B cell (primary cell): Measurements from ENCODE around the gene GAL3ST2. TPM values are rescaled to one million over a fixed set of nuclear protein-coding genes. Genes with fewer than 3 reads are reported as not detected.

Experiments
- ATAC-seq: fragments of 200-7000 bp; cut with Tn5 transposase; one replicate; pipeline ENCODE4 v1.10.0; 2021; ENCODE audit warnings: low read depth, mild to moderate bottlenecking, moderate number of reproducible peaks, moderate library complexity
- CTCF ChIA-PET: fragments of 350-600 bp; sonication (Branson Sonifier 250); formaldehyde crosslinking; loops from one replicate; lab custom pipeline; 2021; ENCODE audit warnings: antibody characterized with exemption, inconsistent platforms; lab: Charles Lee
- POLR2A ChIA-PET: fragments of 350-600 bp; sonication (Branson Sonifier 250); formaldehyde crosslinking; loops from one replicate; lab custom pipeline; 2021; ENCODE audit warnings: antibody characterized with exemption; lab: Charles Lee
- DNase-seq: peaks from one replicate; pipeline ENCODE4 v3.0.0; 2013
- H2AFZ ChIP-seq: 2 replicates; pipeline ENCODE4 v1.6.1; 2012; ENCODE audit warnings: mild to moderate bottlenecking, low read depth, low read length; ENCODE audit not compliant: insufficient read depth, poor library complexity, severe bottlenecking
- H3K27ac ChIP-seq, 2 donors: 1 replicate in 1 of 2; 2 replicates in 1 of 2; pipeline ENCODE4 v1.5.1; 2012 to 2013; ENCODE audit warnings: low read length in 2 of 2, mild to moderate bottlenecking in 2 of 2, moderate library complexity in 1 of 2
- H3K27me3 ChIP-seq, 4 experiments: fragments of 200-600 bp in 1 of 4; sonication (generic) in 1 of 4; replicated peaks in 1 of 4; 1 replicate in 2 of 4; 2 replicates in 2 of 4; pipeline versions ENCODE4 v1.6.1 to v1.7.0; 2013 to 2016; ENCODE audit warnings: low read length in 3 of 4, mild to moderate bottlenecking in 2 of 4, mixed read lengths in 1 of 4, moderate library complexity in 1 of 4; ENCODE audit not compliant: insufficient read depth in 4 of 4, control insufficient read depth in 3 of 4; ENCODE audit errors: control extremely low read depth in 1 of 4
- H3K36me3 ChIP-seq, 2 experiments: replicated peaks in 1 of 2; 1 replicate in 1 of 2; 2 replicates in 1 of 2; pipeline versions ENCODE4 v1.6.1 to v1.7.1; 2013; ENCODE audit warnings: low read length in 1 of 2; ENCODE audit not compliant: insufficient read depth in 2 of 2, control insufficient read depth in 1 of 2; ENCODE audit errors: control extremely low read depth in 1 of 2, extremely low read depth in 1 of 2
- H3K4me1 ChIP-seq, 2 donors: fragments of 200-600 bp in 1 of 2; sonication (generic) in 1 of 2; 1 replicate in 1 of 2; 2 replicates in 1 of 2; pipeline versions ENCODE4 v1.5.1 to v1.6.1; 2013 to 2017; ENCODE audit warnings: low read length in 2 of 2; ENCODE audit not compliant: control insufficient read depth in 2 of 2, insufficient read depth in 2 of 2
- H3K4me2 ChIP-seq: replicated peaks from 2 replicates; pipeline ENCODE3; 2012; ENCODE audit warnings: mild to moderate bottlenecking, low read depth, low read length; ENCODE audit not compliant: poor library complexity, severe bottlenecking
- H3K4me3 ChIP-seq, 5 experiments: fragments of 200-600 bp in 1 of 5; sonication (generic) in 1 of 5; 1 replicate in 3 of 5; 2 replicates in 2 of 5; pipeline versions ENCODE4 v1.5.1 to v1.7.0; 2011 to 2016; ENCODE audit warnings: low read length in 4 of 5, mild to moderate bottlenecking in 4 of 5, low read depth in 2 of 5, control low read depth in 1 of 5, moderate library complexity in 1 of 5; ENCODE audit not compliant: insufficient read depth in 1 of 5; ENCODE audit errors: control extremely low read depth in 1 of 5, extremely low read depth in 1 of 5
- H3K79me2 ChIP-seq: fragments of 200-600 bp; sonication (generic); one replicate; pipeline ENCODE4 v1.6.0; 2016; ENCODE audit warnings: low read length; ENCODE audit not compliant: control insufficient read depth, insufficient read depth
- H3K9ac ChIP-seq: fragments of 200-600 bp; sonication (generic); 2 replicates; pipeline ENCODE4 v1.6.1; 2017; ENCODE audit warnings: mild to moderate bottlenecking, low read length, moderate library complexity
- H3K9me3 ChIP-seq, 3 donors: one replicate each; pipeline versions ENCODE4 v1.6.1 to v1.7.1; 2013; ENCODE audit warnings: low read length in 2 of 3; ENCODE audit not compliant: control insufficient read depth in 2 of 3, insufficient read depth in 1 of 3; ENCODE audit errors: control extremely low read depth in 1 of 3
- H4K20me1 ChIP-seq: 2 replicates; pipeline ENCODE4 v1.6.0; 2012; ENCODE audit warnings: mild to moderate bottlenecking, low read length; ENCODE audit not compliant: insufficient read depth, control insufficient read depth, poor library complexity, severe bottlenecking
- H3K27ac Mint-ChIP-seq: one replicate; pipeline ENCODE4 v1.8.0; 2021; ENCODE audit warnings: mixed read lengths
- H3K27me3 Mint-ChIP-seq: one replicate; pipeline ENCODE4 v1.8.0; 2021; ENCODE audit warnings: mixed read lengths
- H3K4me1 Mint-ChIP-seq: one replicate; pipeline ENCODE4 v1.8.0; 2021; ENCODE audit warnings: mixed read lengths
- H3K4me3 Mint-ChIP-seq: one replicate; pipeline ENCODE4 v1.8.0; 2021; ENCODE audit warnings: mixed read lengths
- H3K9me3 Mint-ChIP-seq: one replicate; pipeline ENCODE4 v1.8.0; 2022; ENCODE audit warnings: mixed read lengths; ENCODE audit not compliant: insufficient read depth
- EZH2 ChIP-seq: IDR thresholded peaks from 2 replicates; pipeline ENCODE4 v1.6.1; 2012; ENCODE audit warnings: borderline replicate concordance, low read depth, mild to moderate bottlenecking, moderate library complexity, low read length; ENCODE audit not compliant: insufficient read depth, poor library complexity, severe bottlenecking
- WGBS: methylation state at CpG from one replicate; pipeline ENCODE4 v1.1.5; 2013; ENCODE audit warnings: missing lambda C conversion rate; ENCODE audit not compliant: insufficient coverage; 5-methylcytosine and 5-hydroxymethylcytosine counted together
- intact Hi-C: fragments of 100-400 bp; cut with micrococcal nuclease; formaldehyde crosslinking; loops from one replicate; pipeline ENCODE4 v1.10.0; 2022
- polyA plus RNA-seq: library from polyadenylated mRNA; depleted of rRNA; stranded (reverse); fragments of >200 nt; gene quantifications from 2 replicates; pipeline ENCODE4 v1.2.3, GENCODE V29; 2012
- total RNA-seq, 2 donors: library from RNA; stranded (reverse); fragments of 120-200 nt in 1 of 2; gene quantifications; 1 replicate in 1 of 2; 2 replicates in 1 of 2; pipeline versions ENCODE4 v1.2.3 to v1.2.4, GENCODE V29; 2013 to 2022
- TF ChIP-seq, protein P1 (sequence below): fragments of 200-600 bp; IDR thresholded peaks from one replicate; pipeline ENCODE4 v1.8.0; 2022; ENCODE audit warnings: antibody characterized with exemption, mild to moderate bottlenecking

Gene GAL3ST2
- total and polyA plus RNA-seq, 2 donors (not counting 1 experiment from before 2014, with no cell fraction given), result 0.10 TPM; not detected in 1

DNA sequence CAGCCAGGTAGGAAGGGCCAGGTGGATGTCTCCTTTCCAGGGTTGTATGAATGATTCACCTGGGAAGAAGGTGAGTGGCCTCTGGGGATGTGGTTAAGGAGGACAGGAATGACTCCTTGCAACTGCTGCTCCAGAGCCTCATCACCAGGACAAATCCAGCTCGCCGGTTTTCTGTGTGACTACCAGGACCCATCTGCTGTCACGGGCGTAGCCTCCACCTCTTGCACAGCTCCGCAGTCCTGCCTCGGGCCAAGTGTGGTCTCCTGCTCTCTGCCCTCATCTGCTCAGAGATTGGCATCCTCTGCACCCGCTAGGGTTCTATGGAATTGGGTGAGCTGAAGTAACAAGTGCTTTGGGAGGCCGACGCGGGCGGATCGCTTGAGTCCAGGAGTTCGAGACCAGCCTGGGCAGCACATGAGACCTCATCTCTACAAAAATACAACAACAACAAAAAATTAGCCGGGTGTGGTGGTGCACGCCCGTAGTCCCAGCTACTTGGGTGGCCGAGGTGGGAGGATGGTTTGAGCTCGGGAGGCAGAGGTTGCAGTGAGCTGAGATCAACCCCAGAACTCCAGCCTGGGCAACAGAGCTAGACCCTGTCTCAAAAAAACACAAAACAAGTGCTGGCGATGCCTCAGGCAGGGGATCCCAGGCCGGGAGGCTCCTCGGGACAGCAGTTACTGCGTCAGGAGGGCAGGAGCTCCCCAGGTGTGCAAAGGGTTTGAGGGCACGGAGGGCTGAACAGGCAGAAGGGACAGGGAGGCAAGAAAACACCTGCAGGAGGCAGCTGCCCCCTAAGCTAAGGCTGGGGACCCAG is 43.0 kb upstream of the GAL3ST2 start:
- H4K20me1 ChIP-seq, result no peaks in the 10 kb centered on the region
- peak; percentile 38 for DNase-seq
- Mint-ChIP-seq H3K4me1 (peaks cover 37% of the 10 kb centered on the region), H3K27ac (peak overlapping the region; percentile 50), H3K4me3 (peak overlapping the region; percentile 71), H3K9me3 (no peaks in the 10 kb centered on the region), H3K27me3 (no peaks in the 10 kb centered on the region)
- H3K27me3 ChIP-seq, result no peaks in the 10 kb centered on the region
- intact Hi-C loops, result loop anchor here (1.0 kb wide), 5 partner anchors 31 to 375 kb away; partner anchors contain the start of genes DTYMK and ING5
- POLR2A ChIA-PET, result interaction anchor here (1.2 to 2.9 kb wide), 5 partner anchors 31 to 1173 kb away, joined by 3 to 30 read pairs (median 4); partner anchors contain the start of genes ATG4B, DTYMK, ING5 and THAP4
- TF ChIP-seq EZH2, result no peak
- TF ChIP-seq, protein P1, sequence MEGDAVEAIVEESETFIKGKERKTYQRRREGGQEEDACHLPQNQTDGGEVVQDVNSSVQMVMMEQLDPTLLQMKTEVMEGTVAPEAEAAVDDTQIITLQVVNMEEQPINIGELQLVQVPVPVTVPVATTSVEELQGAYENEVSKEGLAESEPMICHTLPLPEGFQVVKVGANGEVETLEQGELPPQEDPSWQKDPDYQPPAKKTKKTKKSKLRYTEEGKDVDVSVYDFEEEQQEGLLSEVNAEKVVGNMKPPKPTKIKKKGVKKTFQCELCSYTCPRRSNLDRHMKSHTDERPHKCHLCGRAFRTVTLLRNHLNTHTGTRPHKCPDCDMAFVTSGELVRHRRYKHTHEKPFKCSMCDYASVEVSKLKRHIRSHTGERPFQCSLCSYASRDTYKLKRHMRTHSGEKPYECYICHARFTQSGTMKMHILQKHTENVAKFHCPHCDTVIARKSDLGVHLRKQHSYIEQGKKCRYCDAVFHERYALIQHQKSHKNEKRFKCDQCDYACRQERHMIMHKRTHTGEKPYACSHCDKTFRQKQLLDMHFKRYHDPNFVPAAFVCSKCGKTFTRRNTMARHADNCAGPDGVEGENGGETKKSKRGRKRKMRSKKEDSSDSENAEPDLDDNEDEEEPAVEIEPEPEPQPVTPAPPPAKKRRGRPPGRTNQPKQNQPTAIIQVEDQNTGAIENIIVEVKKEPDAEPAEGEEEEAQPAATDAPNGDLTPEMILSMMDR, result no peak
- peak overlapping the region in 4 of 5 experiments; percentile 49 to 94 (median 70) for H3K4me3 ChIP-seq
- H3K9ac ChIP-seq, result peak overlapping the region; percentile 86
- peak overlapping the region; percentile 92 for H2AFZ ChIP-seq
- H3K4me1 ChIP-seq, result peaks cover 4 to 28% of the 10 kb centered on the region in 2 donors
- CTCF ChIA-PET, result interaction anchor here (1.1 to 5.8 kb wide), 10 partner anchors 8 to 882 kb away, joined by 3 to 41 read pairs (median 5); partner anchors contain the start of genes DTYMK and ING5
- H3K27ac ChIP-seq, result peak overlapping the region; percentile 40 to 84
- no peak for ATAC-seq
- H3K79me2 ChIP-seq, result peaks cover 12% of the 10 kb centered on the region
- H3K36me3 ChIP-seq, result no peaks in the 10 kb centered on the region
- 73% methylated on average over 12 of the region's 23 CpGs for WGBS
- H3K9me3 ChIP-seq, result peaks cover 0 to 5% (median 0%) of the 10 kb centered on the region in 3 donors
- H3K4me2 ChIP-seq, result peak overlapping the region; percentile 90
